Measurements from ENCODE around the gene TSSK6. TPM values are rescaled to one million over a fixed set of nuclear protein-coding genes. Genes with fewer than 3 reads are reported as not detected.

The TSSK6 gene
- total and polyA plus RNA-seq, 10 donors, result 1.7 to 5.6 (median 3.0) TPM

DNA sequence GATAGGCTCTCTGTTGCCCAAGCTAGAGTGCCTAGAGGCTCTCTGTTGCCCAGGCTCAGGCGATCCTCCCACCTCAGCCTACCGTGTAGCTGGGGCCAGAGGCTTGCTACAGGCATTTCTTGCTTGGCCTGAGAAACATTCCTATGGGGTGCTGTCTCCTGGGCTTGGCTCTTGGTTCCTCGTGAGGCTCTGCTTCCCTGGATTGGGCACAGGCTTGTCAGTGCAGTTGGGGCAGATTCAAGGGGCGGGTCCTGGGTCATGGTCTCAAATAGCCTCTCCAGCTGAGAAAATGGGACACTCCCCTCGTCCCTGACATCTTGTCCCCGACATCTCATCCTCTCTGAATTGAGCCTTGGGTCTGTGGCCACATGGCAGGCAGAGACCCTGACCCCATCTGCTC is 4.9 kb downstream of the TSSK6 start:
- DNase-seq, result no peak
- WGBS, 5 donors, result 49 to 61% (median 60%) methylated on average over 4 to 6 of the region's 6 CpGs
- no peaks in the 10 kb centered on the region for H3K27me3 ChIP-seq (replicated peaks in 1 of 7)
- peaks cover 0 to 14% (median 9%) of the 10 kb centered on the region in 6 donors for H3K4me1 ChIP-seq
- H3K4me3 ChIP-seq, result no peak overlapping the region
- TF ChIP-seq, protein P1, sequence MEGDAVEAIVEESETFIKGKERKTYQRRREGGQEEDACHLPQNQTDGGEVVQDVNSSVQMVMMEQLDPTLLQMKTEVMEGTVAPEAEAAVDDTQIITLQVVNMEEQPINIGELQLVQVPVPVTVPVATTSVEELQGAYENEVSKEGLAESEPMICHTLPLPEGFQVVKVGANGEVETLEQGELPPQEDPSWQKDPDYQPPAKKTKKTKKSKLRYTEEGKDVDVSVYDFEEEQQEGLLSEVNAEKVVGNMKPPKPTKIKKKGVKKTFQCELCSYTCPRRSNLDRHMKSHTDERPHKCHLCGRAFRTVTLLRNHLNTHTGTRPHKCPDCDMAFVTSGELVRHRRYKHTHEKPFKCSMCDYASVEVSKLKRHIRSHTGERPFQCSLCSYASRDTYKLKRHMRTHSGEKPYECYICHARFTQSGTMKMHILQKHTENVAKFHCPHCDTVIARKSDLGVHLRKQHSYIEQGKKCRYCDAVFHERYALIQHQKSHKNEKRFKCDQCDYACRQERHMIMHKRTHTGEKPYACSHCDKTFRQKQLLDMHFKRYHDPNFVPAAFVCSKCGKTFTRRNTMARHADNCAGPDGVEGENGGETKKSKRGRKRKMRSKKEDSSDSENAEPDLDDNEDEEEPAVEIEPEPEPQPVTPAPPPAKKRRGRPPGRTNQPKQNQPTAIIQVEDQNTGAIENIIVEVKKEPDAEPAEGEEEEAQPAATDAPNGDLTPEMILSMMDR (IDR thresholded peaks at IDR 0.05 in 8 of 11, conservative IDR thresholded peaks at IDR 0.05 in 3 of 11), result no peak
- TF ChIP-seq POLR2AphosphoS5 (IDR thresholded peaks at IDR 0.05) (no peak), POLR2A (IDR thresholded peaks at IDR 0.05) (no peak)
- H3K36me3 ChIP-seq, result peaks cover 3 to 30% (median 21%) of the 10 kb centered on the region in 6 donors
- H3K27ac ChIP-seq, result no peak overlapping the region
- H3K9me3 ChIP-seq, result peaks cover 0 to 11% (median 0%) of the 10 kb centered on the region in 8 donors
- intact Hi-C loops (cut with DNase I; ENCODE audit: low total_unique reads), result no loop called here

DNA sequence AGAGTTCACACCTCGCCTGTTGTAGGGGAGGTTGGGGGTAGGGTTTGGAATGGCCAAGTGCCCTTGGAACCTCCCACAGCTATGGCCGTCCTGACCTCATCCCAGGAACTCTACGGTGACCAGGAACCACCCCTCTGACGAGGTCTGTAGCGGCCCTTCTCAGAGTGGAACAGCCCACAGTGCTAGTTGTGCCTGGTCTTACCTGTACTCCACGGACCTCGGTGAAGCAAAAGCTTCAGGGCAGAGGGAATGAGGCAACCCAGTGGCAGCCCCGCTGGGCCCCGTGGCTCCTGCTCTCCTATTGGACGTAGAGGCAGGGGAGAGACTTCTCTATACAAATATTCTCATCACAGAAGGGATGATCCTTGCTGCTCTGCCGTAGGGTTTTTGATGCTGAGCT is 7.1 kb downstream of the TSSK6 start:
- WGBS, 5 donors, result 76 to 89% (median 87%) methylated on average over 6 to 11 of the region's 11 CpGs
- H3K9me3 ChIP-seq, result no peaks in the 10 kb centered on the region
- H3K4me1 ChIP-seq, result no peaks in the 10 kb centered on the region
- H3K27ac ChIP-seq, result no peak overlapping the region
- H3K27me3 ChIP-seq (replicated peaks in 1 of 7), result no peaks in the 10 kb centered on the region
- intact Hi-C loops (cut with DNase I; ENCODE audit: low total_unique reads), result no loop called here
- DNase-seq, result no peak
- peaks cover 3 to 52% (median 41%) of the 10 kb centered on the region in 6 donors for H3K36me3 ChIP-seq
- TF ChIP-seq POLR2AphosphoS5 (IDR thresholded peaks at IDR 0.05) (peak in 2 of 3 donors; percentile 35 to 43), POLR2A (IDR thresholded peaks at IDR 0.05) (no peak)
- TF ChIP-seq, protein P1 (IDR thresholded peaks at IDR 0.05 in 8 of 11, conservative IDR thresholded peaks at IDR 0.05 in 3 of 11), result no peak
- H3K4me3 ChIP-seq, result no peak overlapping the region

GRCh38 chr19:19507354-19507753 is 8.0 kb downstream of the TSSK6 start:
- no peaks in the 10 kb centered on the region for H3K27me3 ChIP-seq (replicated peaks in 1 of 7)
- H3K4me3 ChIP-seq, result no peak overlapping the region
- no peaks in the 10 kb centered on the region for H3K4me1 ChIP-seq
- no peak overlapping the region for H3K27ac ChIP-seq
- WGBS, 5 donors, result 86 to 95% (median 89%) methylated on average over 7 to 8 of the region's 8 CpGs
- no peak for DNase-seq
- TF ChIP-seq, protein P1 (IDR thresholded peaks at IDR 0.05 in 8 of 11, conservative IDR thresholded peaks at IDR 0.05 in 3 of 11), result no peak
- peak in 1 of 3 donors; percentile 45 for TF ChIP-seq POLR2AphosphoS5 (IDR thresholded peaks at IDR 0.05)
- H3K36me3 ChIP-seq, result peaks cover 3 to 61% (median 49%) of the 10 kb centered on the region in 6 donors
- no peaks in the 10 kb centered on the region for H3K9me3 ChIP-seq
- intact Hi-C loops (cut with DNase I; ENCODE audit: low total_unique reads), result no loop called here

DNA sequence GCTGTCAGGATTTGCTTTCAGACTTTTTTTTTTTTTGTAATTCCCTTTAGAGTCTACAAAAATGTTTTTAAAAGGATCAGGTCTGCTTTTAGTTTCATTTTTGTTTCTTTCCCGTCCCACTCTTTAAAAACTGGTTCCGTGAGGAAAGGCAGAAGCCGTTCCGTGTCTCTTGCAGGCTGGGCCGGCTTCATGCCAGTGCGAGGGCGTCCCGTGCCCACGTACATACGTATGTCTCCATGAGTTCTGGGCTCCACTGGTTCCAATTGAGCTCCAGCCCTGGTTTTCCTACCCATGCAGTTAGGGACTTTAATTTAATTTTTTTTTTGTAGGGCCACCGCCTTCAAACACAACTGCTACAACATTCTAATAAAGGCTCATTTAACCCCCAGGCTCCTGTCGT is 8.8 kb downstream of the TSSK6 start:
- peaks cover 3 to 69% (median 57%) of the 10 kb centered on the region in 6 donors for H3K36me3 ChIP-seq
- no peaks in the 10 kb centered on the region for H3K9me3 ChIP-seq
- no peaks in the 10 kb centered on the region for H3K4me1 ChIP-seq
- TF ChIP-seq, protein P1 (IDR thresholded peaks at IDR 0.05 in 8 of 11, conservative IDR thresholded peaks at IDR 0.05 in 3 of 11), result no peak
- TF ChIP-seq POLR2AphosphoS5 (IDR thresholded peaks at IDR 0.05) (peak in 2 of 3 donors; percentile 9 to 28), POLR2A (IDR thresholded peaks at IDR 0.05) (no peak)
- intact Hi-C loops (cut with DNase I; ENCODE audit: low total_unique reads), result no loop called here
- WGBS, 5 donors, result 82 to 90% (median 89%) methylated on average over 12 of the region's 12 CpGs
- no peaks in the 10 kb centered on the region for H3K27me3 ChIP-seq (replicated peaks in 1 of 7)
- no peak overlapping the region for H3K4me3 ChIP-seq
- H3K27ac ChIP-seq, result peak overlapping the region in 3 of 8 donors; percentile 2 to 16 (median 7)
- no peak for DNase-seq

All from spleen (tissue), 11 donors.